OCI-LY3 (cell line): ENCODE data around the gene FAM13A.

ENCODE experiments used
- H2AFZ ChIP-seq: fragments of 200-600, 300-600 bp; shearing (Covaris generic); 2 replicates; pipeline ENCODE4 v1.6.0; 2014; ENCODE audit warnings: antibody characterized with exemption, low read depth, low read length
- H3K27ac ChIP-seq: fragments of 200-600, 300-600 bp; sonication (generic); 2 replicates; pipeline ENCODE4 v1.5.1; 2014; ENCODE audit warnings: mild to moderate bottlenecking, low read length, moderate library complexity, mixed read lengths
- H3K27me3 ChIP-seq: fragments of 200-600, 300-600 bp; sonication (generic); 2 replicates; pipeline ENCODE4 v1.6.1; 2014; ENCODE audit warnings: low read depth, low read length, mixed read lengths
- H3K36me3 ChIP-seq: fragments of 200-600, 300-600 bp; sonication (generic); replicated peaks from 2 replicates; pipeline ENCODE3; 2014; ENCODE audit warnings: low read depth, low read length, mixed read lengths
- H3K4me1 ChIP-seq: fragments of 300-600, 200-600 bp; sonication (generic); 2 replicates; pipeline ENCODE4 v1.6.1; 2014; ENCODE audit warnings: low read length, mixed read lengths
- H3K4me2 ChIP-seq: fragments of 200-600, 300-600 bp; sonication (generic); 2 replicates; pipeline ENCODE4 v1.6.1; 2014; ENCODE audit warnings: low read length, mixed read lengths
- H3K4me3 ChIP-seq: fragments of 300-600, 200-600 bp; sonication (generic); 2 replicates; pipeline ENCODE4 v1.5.1; 2014; ENCODE audit warnings: antibody characterized with exemption, mild to moderate bottlenecking, low read length, moderate library complexity
- H3K79me2 ChIP-seq: fragments of 300-600, 200-600 bp; shearing (Covaris generic); 2 replicates; pipeline ENCODE4 v1.6.1; 2014; ENCODE audit warnings: mild to moderate bottlenecking, low read length, mixed read lengths
- H3K9ac ChIP-seq: fragments of 300-600, 200-600 bp; shearing (Covaris generic); 2 replicates; pipeline ENCODE4 v1.6.0; 2014; ENCODE audit warnings: mild to moderate bottlenecking, low read length, moderate library complexity
- H3K9me3 ChIP-seq: fragments of 200-600, 300-600 bp; shearing (Covaris generic); 2 replicates; pipeline ENCODE4 v1.6.1; 2014; ENCODE audit warnings: low read length, mixed read lengths; ENCODE audit not compliant: insufficient read depth
- H4K20me1 ChIP-seq: fragments of 200-600, 300-600 bp; sonication (generic); 2 replicates; pipeline ENCODE4 v1.6.1; 2016; ENCODE audit warnings: low read length, mixed read lengths; ENCODE audit not compliant: insufficient read depth
- EZH2phosphoT487 ChIP-seq: fragments of 200-600 bp; shearing (Covaris generic); IDR thresholded peaks from 2 replicates; pipeline ENCODE4 v1.6.1; 2018; ENCODE audit warnings: antibody characterized with exemption, mixed run types, low read depth
- TF ChIP-seq, protein P1 (sequence below): fragments of 200-600, 300-600 bp; sonication (generic); IDR thresholded peaks from 2 replicates; pipeline ENCODE4 v1.5.1; 2014; ENCODE audit warnings: antibody characterized with exemption, low read length, low read depth

The FAM13A gene

DNA sequence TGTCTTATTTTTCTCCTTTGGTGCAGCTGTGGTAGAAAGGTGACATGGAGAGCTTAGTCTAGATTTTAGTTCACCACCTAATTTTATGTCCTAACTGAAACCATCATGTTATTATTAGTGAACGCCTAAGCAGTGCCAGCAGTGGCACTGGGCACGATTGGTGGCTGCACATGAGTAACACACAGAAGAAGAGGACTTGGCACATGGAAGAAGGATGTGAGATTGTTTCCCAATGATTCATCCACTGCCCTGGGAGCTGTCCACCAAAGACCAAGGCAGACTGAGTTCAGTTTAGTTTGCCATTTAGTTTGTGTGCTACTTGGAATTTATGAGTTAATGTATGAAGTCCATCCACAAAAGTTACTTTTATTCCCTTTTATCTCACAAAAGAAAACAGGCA lies 291.3 kb downstream of the FAM13A start:
- no peaks in the 10 kb centered on the region for H3K36me3 ChIP-seq
- no peaks in the 10 kb centered on the region for H3K27me3 ChIP-seq
- no peak overlapping the region for H3K4me2 ChIP-seq
- H3K27ac ChIP-seq, result no peak overlapping the region
- H3K9me3 ChIP-seq, result no peaks in the 10 kb centered on the region
- no peaks in the 10 kb centered on the region for H4K20me1 ChIP-seq
- no peak overlapping the region for H2AFZ ChIP-seq
- no peak overlapping the region for H3K4me3 ChIP-seq
- TF ChIP-seq EZH2phosphoT487, result no peak
- TF ChIP-seq, protein P1, sequence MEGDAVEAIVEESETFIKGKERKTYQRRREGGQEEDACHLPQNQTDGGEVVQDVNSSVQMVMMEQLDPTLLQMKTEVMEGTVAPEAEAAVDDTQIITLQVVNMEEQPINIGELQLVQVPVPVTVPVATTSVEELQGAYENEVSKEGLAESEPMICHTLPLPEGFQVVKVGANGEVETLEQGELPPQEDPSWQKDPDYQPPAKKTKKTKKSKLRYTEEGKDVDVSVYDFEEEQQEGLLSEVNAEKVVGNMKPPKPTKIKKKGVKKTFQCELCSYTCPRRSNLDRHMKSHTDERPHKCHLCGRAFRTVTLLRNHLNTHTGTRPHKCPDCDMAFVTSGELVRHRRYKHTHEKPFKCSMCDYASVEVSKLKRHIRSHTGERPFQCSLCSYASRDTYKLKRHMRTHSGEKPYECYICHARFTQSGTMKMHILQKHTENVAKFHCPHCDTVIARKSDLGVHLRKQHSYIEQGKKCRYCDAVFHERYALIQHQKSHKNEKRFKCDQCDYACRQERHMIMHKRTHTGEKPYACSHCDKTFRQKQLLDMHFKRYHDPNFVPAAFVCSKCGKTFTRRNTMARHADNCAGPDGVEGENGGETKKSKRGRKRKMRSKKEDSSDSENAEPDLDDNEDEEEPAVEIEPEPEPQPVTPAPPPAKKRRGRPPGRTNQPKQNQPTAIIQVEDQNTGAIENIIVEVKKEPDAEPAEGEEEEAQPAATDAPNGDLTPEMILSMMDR, result no peak
- H3K79me2 ChIP-seq, result no peaks in the 10 kb centered on the region
- H3K4me1 ChIP-seq, result no peaks in the 10 kb centered on the region
- no peak overlapping the region for H3K9ac ChIP-seq

DNA sequence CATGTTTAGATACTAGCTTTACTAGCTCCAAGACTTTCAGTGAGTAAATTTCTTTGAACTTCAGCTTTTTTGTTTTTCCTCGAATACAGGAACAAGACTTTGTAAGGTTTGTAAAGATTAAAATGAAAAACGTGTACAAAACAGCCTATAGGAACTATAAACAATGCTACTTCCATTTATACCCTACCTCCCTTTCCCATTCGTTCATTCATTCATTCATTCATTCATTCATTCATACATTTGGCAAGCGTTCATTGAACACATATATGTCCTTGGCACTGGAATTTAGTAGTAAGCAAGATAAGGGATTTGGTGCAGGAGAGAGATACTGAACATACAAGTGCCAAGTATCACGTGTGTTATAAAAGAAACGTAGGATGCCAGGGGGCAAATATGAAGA lies 293.9 kb downstream of the FAM13A start:
- Histone ChIP-seq H3K9ac (no peak overlapping the region), H3K36me3 (no peaks in the 10 kb centered on the region), H3K27me3 (no peaks in the 10 kb centered on the region), H3K4me3 (no peak overlapping the region), H4K20me1 (no peaks in the 10 kb centered on the region), H3K79me2 (no peaks in the 10 kb centered on the region), H3K27ac (no peak overlapping the region), H2AFZ (no peak overlapping the region), H3K4me1 (no peaks in the 10 kb centered on the region), H3K4me2 (no peak overlapping the region), H3K9me3 (no peaks in the 10 kb centered on the region)
- no peak for TF ChIP-seq EZH2phosphoT487
- TF ChIP-seq, protein P1, result no peak

DNA sequence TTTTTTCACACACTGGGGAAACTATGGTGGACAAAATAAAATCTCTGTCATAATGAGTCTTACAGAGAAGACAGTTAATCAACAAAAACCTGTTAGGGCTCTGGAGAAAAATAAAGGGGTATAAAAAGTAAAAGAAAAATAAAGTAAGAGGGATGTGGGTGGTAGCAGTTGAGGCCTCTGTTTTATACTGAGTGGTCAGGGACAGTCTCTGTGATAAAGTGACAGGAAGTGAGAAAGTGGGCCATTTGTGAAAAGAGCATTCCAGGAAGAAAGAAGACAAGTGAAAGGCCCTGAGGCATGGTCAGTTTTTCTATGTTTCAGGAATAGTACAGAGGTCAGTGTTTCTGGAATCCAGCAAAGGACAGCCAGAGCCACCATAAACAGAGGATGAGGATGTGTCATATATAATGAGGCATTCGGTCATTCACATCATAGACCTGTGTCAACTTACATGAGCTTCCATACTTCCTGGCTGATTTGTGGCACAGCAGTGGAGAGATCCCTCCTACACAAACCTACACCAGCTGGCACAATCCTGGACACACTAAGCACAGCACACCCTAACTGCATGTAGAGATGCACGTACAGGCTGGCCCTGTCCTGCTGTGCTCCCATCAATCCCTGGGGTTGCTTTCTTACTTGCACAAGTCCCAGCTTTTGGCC lies 295.0 kb downstream of the FAM13A start:
- TF ChIP-seq EZH2phosphoT487, result no peak
- TF ChIP-seq, protein P1, result no peak
- Histone ChIP-seq H4K20me1 (no peaks in the 10 kb centered on the region), H3K27me3 (no peaks in the 10 kb centered on the region), H3K9ac (no peak overlapping the region), H3K4me2 (no peak overlapping the region), H3K4me1 (no peaks in the 10 kb centered on the region), H3K4me3 (no peak overlapping the region), H3K27ac (no peak overlapping the region), H2AFZ (no peak overlapping the region), H3K79me2 (no peaks in the 10 kb centered on the region), H3K9me3 (no peaks in the 10 kb centered on the region), H3K36me3 (no peaks in the 10 kb centered on the region)

DNA sequence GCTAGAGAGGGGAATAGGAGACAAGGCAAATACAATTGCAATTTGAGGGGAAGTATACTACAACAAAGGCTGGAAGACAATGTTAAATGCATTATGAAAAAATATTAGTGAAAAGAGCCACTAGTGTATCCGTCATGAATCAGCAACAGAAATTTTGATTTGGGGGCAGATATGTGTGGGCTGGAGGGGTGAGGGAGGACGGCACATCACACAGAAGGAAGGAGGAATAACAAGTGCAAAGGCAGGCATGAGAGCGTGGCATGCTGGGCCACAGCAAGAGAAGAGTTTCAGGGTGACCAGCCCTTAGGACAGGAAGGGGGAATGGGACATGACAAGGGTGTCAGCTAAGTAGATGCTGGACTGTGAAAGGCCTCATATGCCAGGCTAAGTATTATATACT lies 295.6 kb downstream of the FAM13A start:
- no peak overlapping the region for H3K27ac ChIP-seq
- no peaks in the 10 kb centered on the region for H3K9me3 ChIP-seq
- no peaks in the 10 kb centered on the region for H3K79me2 ChIP-seq
- no peak overlapping the region for H2AFZ ChIP-seq
- no peaks in the 10 kb centered on the region for H3K4me1 ChIP-seq
- no peaks in the 10 kb centered on the region for H3K36me3 ChIP-seq
- H3K9ac ChIP-seq, result no peak overlapping the region
- H3K4me3 ChIP-seq, result no peak overlapping the region
- H3K27me3 ChIP-seq, result no peaks in the 10 kb centered on the region
- H4K20me1 ChIP-seq, result no peaks in the 10 kb centered on the region
- H3K4me2 ChIP-seq, result no peak overlapping the region
- TF ChIP-seq, protein P1, result no peak
